HG03139 (cell line): ENCODE data around the gene ARL17A.
"Not testable (repeated sequence)": the region's sequence is repeated elsewhere in the genome, so short reads cannot be mapped to it uniquely, and the experiment has no call there.

Source experiments
- ATAC-seq: cut with Tn5 transposase; IDR thresholded peaks from one replicate; pipeline ENCODE4 v1.9.1; 2021; ENCODE audit not compliant: unreplicated experiment

Gene ARL17A

DNA sequence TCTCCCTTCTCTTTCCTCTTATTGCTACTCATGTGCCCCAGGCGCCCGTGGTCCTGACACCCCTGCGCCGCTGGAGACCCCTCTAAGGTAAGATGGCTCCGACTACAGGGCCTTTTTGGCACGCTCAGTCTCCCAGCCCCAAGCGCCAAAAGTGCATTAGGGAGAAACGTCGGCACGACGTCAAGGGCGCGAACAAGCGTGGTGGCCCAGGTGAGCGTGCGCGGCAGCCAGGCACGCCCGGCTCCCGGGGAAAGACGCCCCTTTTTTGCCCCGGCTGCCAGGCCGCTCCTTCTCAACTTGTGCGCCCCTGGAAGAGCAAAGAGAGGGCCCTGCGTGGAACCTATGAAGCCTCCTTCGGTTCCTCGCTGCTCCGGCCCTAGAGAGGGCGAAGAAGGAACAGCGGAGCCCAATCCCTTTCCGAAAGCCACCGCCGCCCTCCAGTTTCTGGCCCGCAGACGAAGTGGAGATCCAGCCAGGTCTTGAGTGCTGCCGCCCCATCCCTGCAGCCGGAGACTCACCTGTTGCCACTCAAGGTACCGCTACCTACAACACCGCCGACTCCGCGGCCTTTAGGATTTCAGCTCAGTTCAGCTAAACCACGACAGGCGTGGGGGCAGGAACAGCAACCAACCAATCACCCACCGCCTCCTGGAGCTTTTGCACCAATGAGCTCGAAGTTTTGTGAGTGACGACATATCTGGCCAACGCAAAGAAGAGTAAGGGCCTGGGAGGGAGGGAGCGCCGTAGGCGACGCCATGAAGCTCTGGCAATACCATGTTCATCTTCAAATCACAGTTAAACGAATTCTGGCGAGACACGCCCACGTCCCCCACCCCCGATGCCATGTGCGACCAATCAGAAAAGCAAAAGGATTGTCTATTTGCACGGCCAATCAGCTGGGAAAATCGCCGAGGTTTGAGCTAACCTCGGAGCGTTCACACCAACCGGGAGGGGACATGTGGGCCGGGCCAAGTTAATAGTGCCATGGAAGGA, at the start of gene ARL17A:
ARL17A (minus strand) TSS at position 609 of the 993 bp plus-strand sequence. CDS start 3,369 bp downstream, outside the sequence.
- peak; percentile 95 for ATAC-seq

DNA sequence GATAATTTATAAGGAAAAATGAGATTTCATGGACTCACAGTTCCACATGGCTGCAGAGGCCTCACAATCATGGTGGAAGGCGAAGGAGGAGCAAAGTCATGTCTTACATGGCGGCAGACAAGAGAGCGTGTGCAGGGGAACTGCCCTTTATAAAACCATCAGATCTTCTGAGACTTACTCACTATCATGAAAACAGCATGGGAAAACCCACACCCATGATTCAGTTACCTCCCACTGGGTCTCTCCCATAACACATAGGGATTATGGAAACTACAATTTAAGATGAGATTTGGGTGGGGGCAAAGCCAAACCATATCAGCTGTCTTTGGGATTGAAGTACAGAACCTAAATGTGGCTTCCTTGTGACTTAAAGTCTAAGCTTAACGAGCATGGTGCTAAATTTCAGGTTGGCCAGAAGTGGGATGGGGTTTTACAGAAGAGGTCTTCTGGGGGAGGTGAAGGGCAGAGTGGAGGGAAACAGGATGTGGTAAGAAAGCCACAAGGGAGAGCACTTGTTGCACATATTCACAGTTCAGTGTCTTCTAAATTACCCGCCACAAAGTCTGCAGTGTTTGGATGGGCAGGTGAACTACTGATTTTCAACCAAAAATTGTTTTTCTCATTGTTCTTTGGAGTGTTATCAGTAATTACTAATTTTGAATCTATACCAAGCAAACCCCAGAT, 49.4 kb upstream of the ARL17A start:
- not testable (repeated sequence) for ATAC-seq

- ATAC-seq = not testable (repeated sequence)
Measured at GRCh38 chr17:46627452-46627851, 48.0 kb upstream of the ARL17A start.

- ATAC-seq = not testable (repeated sequence)
Measured at GRCh38 chr17:46624726-46625125, 45.2 kb upstream of the ARL17A start.

- ATAC-seq = not testable (repeated sequence)
Measured at GRCh38 chr17:46623790-46624189, 44.3 kb upstream of the ARL17A start.

DNA sequence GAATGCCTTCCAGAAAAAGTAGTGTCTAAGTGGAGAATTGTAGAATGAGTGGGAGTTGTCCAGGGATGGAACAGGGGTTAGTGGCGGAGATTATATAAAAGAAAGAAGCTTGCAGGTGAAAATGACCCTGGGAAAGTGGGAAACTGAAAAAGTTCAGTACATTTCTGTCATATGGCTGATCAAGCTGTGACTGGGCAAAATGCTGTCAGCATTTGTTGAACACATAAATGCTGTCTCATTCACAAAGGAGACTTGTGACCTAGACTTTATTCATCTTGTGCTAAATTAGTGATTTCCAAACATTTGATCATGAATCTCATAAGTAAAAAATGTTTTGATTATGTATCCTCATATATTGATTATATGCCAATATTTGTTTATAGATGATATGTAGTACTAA, 39.5 kb upstream of the ARL17A start:
- ATAC-seq = not testable (repeated sequence)

GRCh38 chr17:46617121-46617520, 37.6 kb upstream of the ARL17A start:
- ATAC-seq = not testable (repeated sequence)

- ATAC-seq = not testable (repeated sequence)
Measured at GRCh38 chr17:46613876-46614275, 34.4 kb upstream of the ARL17A start.

DNA sequence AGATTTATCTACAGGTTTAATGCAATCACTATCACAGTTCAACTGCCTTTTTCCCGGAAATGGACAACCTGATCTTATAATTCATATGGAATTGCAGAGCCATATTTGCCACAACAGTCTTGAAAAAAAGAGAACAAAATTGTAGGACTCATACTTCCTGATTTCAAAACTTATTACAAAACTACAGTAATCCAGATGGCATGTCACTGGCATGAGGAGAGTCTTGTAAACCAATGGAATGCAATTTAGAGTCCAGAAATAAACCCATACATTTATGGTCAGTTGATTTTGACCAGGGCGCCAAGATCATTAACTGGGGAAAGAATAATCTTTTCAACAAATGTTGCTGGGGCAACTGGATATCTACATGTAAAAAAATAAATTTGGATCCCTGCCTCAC, 31.8 kb upstream of the ARL17A start:
- not testable (repeated sequence) for ATAC-seq

DNA sequence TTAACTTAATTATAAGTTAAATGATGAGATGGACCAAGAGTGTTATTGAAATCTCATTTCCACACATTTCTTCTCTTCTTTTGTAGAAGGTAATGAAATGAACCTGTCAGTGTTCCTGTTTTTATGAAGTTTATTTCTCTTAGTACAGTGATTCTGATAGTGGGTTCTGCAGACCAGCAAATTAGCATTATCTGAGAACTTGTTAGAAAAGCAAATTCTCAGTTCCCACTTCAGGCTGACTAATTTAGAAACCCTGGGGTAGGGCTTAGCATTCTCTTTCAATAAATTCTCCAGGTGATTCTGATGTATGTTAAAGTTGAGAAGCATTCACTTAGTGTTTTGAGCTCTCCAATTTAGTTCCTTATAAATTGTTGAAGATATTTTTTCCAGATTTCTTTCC, 23.6 kb upstream of the ARL17A start:
- not testable (repeated sequence) for ATAC-seq

DNA sequence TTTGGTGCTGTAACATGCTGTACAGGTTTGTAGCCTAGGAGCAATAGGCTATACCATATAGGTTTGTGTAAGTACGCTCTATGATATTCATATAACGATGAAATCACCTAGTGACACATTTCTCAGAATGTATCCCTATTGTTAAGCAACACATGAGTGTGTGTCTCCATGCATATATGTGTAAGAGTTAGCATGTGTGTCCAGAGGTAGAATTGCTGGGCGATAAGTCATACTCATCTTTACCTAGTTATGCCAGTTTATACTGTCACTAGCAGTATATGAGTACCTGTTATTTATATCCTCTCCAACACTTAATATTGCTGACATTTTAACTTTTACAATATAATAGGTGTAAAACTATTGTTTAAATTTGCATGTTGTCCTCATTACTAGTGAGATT, 21.3 kb upstream of the ARL17A start:
- not testable (repeated sequence) for ATAC-seq

GRCh38 chr17:46598344-46598931, 18.9 kb upstream of the ARL17A start:
- ATAC-seq = not testable (repeated sequence)

- ATAC-seq = not testable (repeated sequence)
Measured at GRCh38 chr17:46591332-46591731, 11.8 kb upstream of the ARL17A start.

GRCh38 chr17:46590157-46591146, 11.0 kb upstream of the ARL17A start, which contains the start of gene NSF:
NSF (plus strand) TSS chr17:46590669; CDS start chr17:46590776, 107 bp downstream.
- not testable (repeated sequence) for ATAC-seq

- ATAC-seq = not testable (repeated sequence)
Measured at GRCh38 chr17:46585444-46585843, 6.0 kb upstream of the ARL17A start.

DNA sequence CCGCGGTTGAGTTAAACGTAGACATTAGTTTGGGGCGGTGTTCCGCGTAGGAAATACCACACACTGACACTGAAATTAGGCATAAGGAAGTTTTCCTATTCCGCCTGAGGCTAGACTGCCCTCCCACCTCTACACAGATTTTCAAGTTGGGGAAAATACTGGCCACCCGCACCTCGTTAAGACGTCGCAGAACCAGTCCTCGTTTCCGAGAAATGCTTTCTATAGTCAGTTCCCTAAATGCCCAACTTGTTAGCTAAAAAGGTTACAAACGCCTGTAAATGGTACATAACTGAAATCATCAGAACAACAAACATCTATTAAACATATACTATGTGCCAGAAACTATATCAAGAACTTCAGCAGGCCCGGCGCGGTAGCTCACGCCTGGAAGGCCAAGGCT, 591 bp upstream of the ARL17A start:
- not testable (repeated sequence) for ATAC-seq

DNA sequence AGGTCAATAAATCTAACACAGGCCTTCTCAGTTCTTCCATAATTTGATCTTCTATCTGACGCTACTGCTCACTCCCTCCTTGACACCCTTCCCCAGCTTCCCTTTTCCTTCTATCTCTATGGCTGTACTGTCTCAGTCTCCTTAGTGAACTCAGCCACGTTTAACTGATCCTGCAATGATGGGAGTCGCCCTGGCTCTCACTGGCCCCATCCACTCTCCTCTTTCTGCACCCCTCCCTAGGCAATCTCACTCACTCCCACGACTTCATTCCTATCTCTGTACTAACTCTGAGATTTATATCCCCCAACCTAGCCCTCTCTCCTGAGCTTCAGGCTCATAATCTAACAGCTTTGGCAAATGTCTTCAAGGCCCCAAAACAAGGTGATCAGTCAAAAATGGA, 7.7 kb downstream of the ARL17A start:
- not testable (repeated sequence) for ATAC-seq

GRCh38 chr17:46566980-46567379, 12.5 kb downstream of the ARL17A start:
- ATAC-seq = not testable (repeated sequence)

DNA sequence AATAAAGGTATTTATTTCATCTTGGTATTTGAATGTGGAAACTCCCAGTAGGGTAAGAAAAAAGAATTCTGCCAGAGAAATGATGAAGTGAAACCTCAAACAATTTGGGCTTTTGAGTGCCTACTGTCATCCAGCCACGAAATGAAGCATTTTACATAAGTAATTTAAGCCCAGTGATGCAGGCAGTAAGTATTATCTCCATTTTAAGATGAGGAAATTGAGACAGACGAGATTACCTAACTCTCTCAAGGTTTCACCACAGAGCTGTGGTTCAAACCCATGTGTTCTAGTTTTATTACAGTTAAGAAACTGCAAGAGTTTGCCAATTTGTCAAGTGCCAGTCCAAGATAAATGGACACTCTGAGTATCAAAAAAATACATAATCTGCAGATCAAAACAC, 13.2 kb downstream of the ARL17A start:
- ATAC-seq = not testable (repeated sequence)

DNA sequence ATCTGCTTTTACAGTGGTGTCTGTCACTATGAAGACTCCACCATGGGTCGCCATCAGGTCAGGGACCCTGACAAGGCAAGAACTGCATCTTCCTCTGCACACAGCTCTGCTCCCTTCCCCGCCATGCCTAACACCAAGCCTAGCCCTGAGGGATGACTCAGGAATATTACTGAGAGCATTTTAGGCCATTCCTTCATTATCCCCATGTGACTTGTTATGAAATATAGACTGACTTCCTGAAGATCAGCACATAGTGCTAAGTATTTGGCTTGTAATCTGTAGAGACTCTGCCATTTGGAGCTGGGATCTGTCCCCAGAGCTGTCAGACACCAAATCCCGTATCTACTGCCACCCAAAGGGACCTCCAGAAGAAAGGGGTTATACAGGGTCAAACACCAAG, 19.4 kb downstream of the ARL17A start:
- not testable (repeated sequence) for ATAC-seq
